Activated CD8-positive, alpha-beta T cell treated with anti-CD3 and anti-CD28 coated beads for 36 hours (primary cell): ENCODE data around the gene TMEM11. TPM values are rescaled to one million over a fixed set of nuclear protein-coding genes. Genes with fewer than 3 reads are reported as not detected.

ENCODE experiments used
- ATAC-seq: fragments of 200-7000 bp; cut with Tn5 transposase; one replicate; pipeline ENCODE4 v1.10.0; 2021; ENCODE audit warnings: mild to moderate bottlenecking, moderate library complexity
- CTCF ChIA-PET: fragments of 350-600 bp; sonication (Branson Sonifier 250); formaldehyde crosslinking; loops from one replicate; lab custom pipeline; 2021; ENCODE audit warnings: antibody characterized with exemption; lab: Charles Lee
- POLR2A ChIA-PET: fragments of 350-600 bp; sonication (Branson Sonifier 250); formaldehyde crosslinking; loops from one replicate; lab custom pipeline; 2021; ENCODE audit warnings: antibody characterized with exemption; lab: Charles Lee
- DNase-seq: peaks from one replicate; pipeline ENCODE4 v3.0.0-alpha.2; 2020
- H3K27ac Mint-ChIP-seq: one replicate; pipeline ENCODE4 v1.8.0; 2021; ENCODE audit warnings: mild to moderate bottlenecking, mixed read lengths
- H3K27me3 Mint-ChIP-seq: one replicate; pipeline ENCODE4 v1.8.0; 2021; ENCODE audit warnings: mixed read lengths
- H3K36me3 Mint-ChIP-seq: one replicate; pipeline ENCODE4 v1.8.0; 2021; ENCODE audit warnings: low read depth, mixed read lengths
- H3K4me1 Mint-ChIP-seq: one replicate; pipeline ENCODE4 v1.8.0; 2021; ENCODE audit warnings: low read depth, mixed read lengths
- H3K4me3 Mint-ChIP-seq: one replicate; pipeline ENCODE4 v1.8.0; 2021; ENCODE audit warnings: mild to moderate bottlenecking, moderate library complexity, mixed read lengths
- H3K9me3 Mint-ChIP-seq: one replicate; pipeline ENCODE4 v1.8.0; 2021; ENCODE audit warnings: mixed read lengths
- CTCF ChIP-seq: fragments of 200-600 bp; IDR thresholded peaks from one replicate; pipeline ENCODE4 v1.8.0; 2022; ENCODE audit warnings: antibody characterized with exemption, mild to moderate bottlenecking
- intact Hi-C: fragments of 100-400 bp; cut with micrococcal nuclease; formaldehyde crosslinking; loops from one replicate; pipeline ENCODE4 v1.10.0; 2022
- total RNA-seq, 2 experiments: library from RNA; stranded (reverse); gene quantifications; one replicate each; pipeline ENCODE4 v1.2.3, GENCODE V29; 2021

The TMEM11 gene
- total RNA-seq, 2 experiments from 2014 or later, result 26.2 to 28.9 TPM

- no peaks in the 10 kb centered on the region for H3K9me3 Mint-ChIP-seq
- ChIA-PET CTCF (interaction anchor here (1.1 kb wide), 1 partner anchor 13 kb away, joined by 3 read pairs; no protein-coding TSS in a partner anchor), POLR2A (interaction anchor here (0.9 kb wide), 1 partner anchor 180 kb away, joined by 3 read pairs; no protein-coding TSS in a partner anchor)
- no peak overlapping the region for H3K27ac Mint-ChIP-seq
- peaks cover 6% of the 10 kb centered on the region for H3K36me3 Mint-ChIP-seq
- no peak overlapping the region for H3K4me3 Mint-ChIP-seq
- no peak for DNase-seq
- H3K27me3 Mint-ChIP-seq, result no peaks in the 10 kb centered on the region
- intact Hi-C loops, result no loop called here
- ATAC-seq, result no peak
- no peak for TF ChIP-seq CTCF
- peaks cover 18% of the 10 kb centered on the region for H3K4me1 Mint-ChIP-seq
These were observed 41.1 kb downstream of the TMEM11 start for GRCh38 chr17:21172846-21173245.

- peaks cover 5% of the 10 kb centered on the region for H3K36me3 Mint-ChIP-seq
- ATAC-seq (no peak), DNase-seq (no peak)
- intact Hi-C loops, result no loop called here
- no peaks in the 10 kb centered on the region for H3K9me3 Mint-ChIP-seq
- ChIA-PET POLR2A (no interaction called here), CTCF (no interaction called here)
- no peak for TF ChIP-seq CTCF
- no peak overlapping the region for H3K4me3 Mint-ChIP-seq
- peaks cover 23% of the 10 kb centered on the region for H3K4me1 Mint-ChIP-seq
- no peak overlapping the region for H3K27ac Mint-ChIP-seq
- no peaks in the 10 kb centered on the region for H3K27me3 Mint-ChIP-seq
These were observed 41.9 kb downstream of the TMEM11 start for GRCh38 chr17:21171970-21172510.

- no peak for DNase-seq
- H3K9me3 Mint-ChIP-seq, result no peaks in the 10 kb centered on the region
- no peaks in the 10 kb centered on the region for H3K27me3 Mint-ChIP-seq
- H3K36me3 Mint-ChIP-seq, result peaks cover 5% of the 10 kb centered on the region
- peak overlapping the region; percentile 13 for H3K27ac Mint-ChIP-seq
- ChIA-PET POLR2A (no interaction called here), CTCF (no interaction called here)
- intact Hi-C loops, result no loop called here
- H3K4me3 Mint-ChIP-seq, result no peak overlapping the region
- H3K4me1 Mint-ChIP-seq, result peaks cover 29% of the 10 kb centered on the region
- ATAC-seq, result no peak
- TF ChIP-seq CTCF, result no peak
These were observed 42.5 kb downstream of the TMEM11 start for GRCh38 chr17:21171309-21171922.

GRCh38 chr17:21170809-21171208, 43.2 kb downstream of the TMEM11 start:
- H3K4me3 Mint-ChIP-seq, result no peak overlapping the region
- no peaks in the 10 kb centered on the region for H3K27me3 Mint-ChIP-seq
- TF ChIP-seq CTCF, result no peak
- H3K36me3 Mint-ChIP-seq, result peaks cover 5% of the 10 kb centered on the region
- peak overlapping the region; percentile 13 for H3K27ac Mint-ChIP-seq
- H3K9me3 Mint-ChIP-seq, result no peaks in the 10 kb centered on the region
- peaks cover 29% of the 10 kb centered on the region for H3K4me1 Mint-ChIP-seq
- intact Hi-C loops, result no loop called here
- POLR2A ChIA-PET, result interaction anchor here (0.6 kb wide), 1 partner anchor 32 kb away, joined by 4 read pairs; no protein-coding TSS in a partner anchor
- DNase-seq, result no peak
- no peak for ATAC-seq
- CTCF ChIA-PET, result no interaction called here

GRCh38 chr17:21169496-21169895, 44.5 kb downstream of the TMEM11 start:
- no peak for TF ChIP-seq CTCF
- Mint-ChIP-seq H3K27me3 (no peaks in the 10 kb centered on the region), H3K27ac (no peak overlapping the region), H3K36me3 (peaks cover 5% of the 10 kb centered on the region), H3K9me3 (no peaks in the 10 kb centered on the region), H3K4me3 (no peak overlapping the region), H3K4me1 (peaks cover 29% of the 10 kb centered on the region)
- DNase-seq (no peak), ATAC-seq (no peak)
- POLR2A ChIA-PET, result interaction anchor here (1.2 kb wide), 1 partner anchor 42 kb away, joined by 3 read pairs; no protein-coding TSS in a partner anchor
- intact Hi-C loops, result no loop called here
- CTCF ChIA-PET, result interaction anchor here (1.3 to 1.8 kb wide), 2 partner anchors 40 to 50 kb away, joined by 3 to 8 read pairs; no protein-coding TSS in a partner anchor
